BLaER1 (cell line): ENCODE measurements around the gene RNF41.
"Not testable (repeated sequence)": the region's sequence is repeated elsewhere in the genome, so short reads cannot be mapped to it uniquely, and the experiment has no call there.

Source experiments
- H3K27ac ChIP-seq: shearing (Covaris generic); formaldehyde crosslinking; 2 replicates; pipeline ENCODE4 v1.8.1; 2022
- H3K27me3 ChIP-seq: shearing (Covaris generic); formaldehyde crosslinking; 2 replicates; pipeline ENCODE4 v1.8.1; 2022
- H3K36me3 ChIP-seq: shearing (Covaris generic); formaldehyde crosslinking; 2 replicates; pipeline ENCODE4 v1.8.1; 2022
- H3K4me1 ChIP-seq: shearing (Covaris generic); formaldehyde crosslinking; 2 replicates; pipeline ENCODE4 v1.8.1; 2022
- H3K4me2 ChIP-seq: shearing (Covaris generic); formaldehyde crosslinking; 2 replicates; pipeline ENCODE4 v1.8.1; 2022
- H3K4me3 ChIP-seq: shearing (Covaris generic); formaldehyde crosslinking; 2 replicates; pipeline ENCODE4 v1.8.1; 2022
- H3K9ac ChIP-seq: shearing (Covaris generic); formaldehyde crosslinking; 2 replicates; pipeline ENCODE4 v1.8.1; 2022
- H3K9me3 ChIP-seq: shearing (Covaris generic); formaldehyde crosslinking; 2 replicates; pipeline ENCODE4 v1.8.1; 2022
- H4K20me1 ChIP-seq: shearing (Covaris generic); formaldehyde crosslinking; 2 replicates; pipeline ENCODE4 v1.8.1; 2022
- Cebpa-rat ChIP-seq: shearing (Covaris generic); IDR thresholded peaks from 2 replicates; pipeline ENCODE4 v1.8.1; 2022

The RNF41 gene

GRCh38 chr12:56161690-56162351 lies 59.9 kb downstream of the RNF41 start:
- no peak for TF ChIP-seq Cebpa-rat
- peaks cover 67% of the 10 kb centered on the region for H4K20me1 ChIP-seq
- H3K27me3 ChIP-seq = no peaks in the 10 kb centered on the region
- H3K27ac ChIP-seq = 0 out of 2 replicates have a peak overlapping the region, but pooled peaks have one; percentile 18
- no peaks in the 10 kb centered on the region for H3K9me3 ChIP-seq
- peak overlapping the region; percentile 98; the same call in 1 of the 2 replicates for H3K9ac ChIP-seq
- no peak overlapping the region for H3K4me3 ChIP-seq
- H3K4me1 ChIP-seq = peaks cover 32% of the 10 kb centered on the region
- peak overlapping the region; percentile 95 for H3K4me2 ChIP-seq
- peaks cover 77% of the 10 kb centered on the region for H3K36me3 ChIP-seq

DNA sequence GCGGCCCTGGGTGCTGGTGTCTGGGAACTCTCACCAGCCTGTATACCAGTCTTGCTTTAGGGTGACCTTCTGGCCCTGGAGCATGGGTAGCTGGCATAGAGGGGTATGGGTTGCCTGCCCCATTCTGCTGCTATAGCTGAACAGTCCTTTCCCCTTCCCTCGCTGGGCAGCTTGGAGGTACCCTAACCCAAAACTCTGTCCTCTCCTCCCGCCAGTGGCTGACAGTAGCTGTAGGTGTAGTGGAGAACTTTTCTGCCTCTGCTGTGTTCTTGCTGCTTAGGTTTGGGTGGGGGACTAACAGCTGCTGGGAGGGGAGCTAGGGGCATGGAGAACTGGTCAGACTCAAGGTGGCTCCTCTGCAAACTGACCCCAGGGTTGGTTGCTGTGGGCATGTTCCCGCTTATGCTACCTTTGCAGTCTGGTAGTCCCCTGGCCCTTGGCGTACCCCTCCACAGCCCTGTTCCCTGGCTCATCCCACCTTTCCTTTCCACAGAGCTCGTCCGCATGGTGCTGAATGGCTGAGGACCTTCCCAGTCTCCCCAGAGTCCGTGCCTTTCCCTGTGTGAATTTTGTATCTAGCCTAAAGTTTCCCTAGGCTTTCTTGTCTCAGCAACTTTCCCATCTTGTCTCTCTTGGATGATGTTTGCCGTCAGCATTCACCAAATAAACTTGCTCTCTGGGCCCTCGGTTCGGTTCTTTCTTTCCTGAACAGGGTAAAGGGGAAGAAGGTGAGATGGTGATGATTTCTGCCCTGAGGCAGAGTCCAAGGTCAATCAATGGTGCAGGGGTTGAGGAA lies 60.6 kb downstream of the RNF41 start:
- Histone ChIP-seq H3K9me3 (no peaks in the 10 kb centered on the region), H3K4me1 (peaks cover 39% of the 10 kb centered on the region), H3K9ac (peak overlapping the region; percentile 98), H4K20me1 (peaks cover 67% of the 10 kb centered on the region), H3K36me3 (peaks cover 70% of the 10 kb centered on the region), H3K4me2 (peak overlapping the region; percentile 95), H3K27ac (peak overlapping the region; percentile 93), H3K4me3 (peak overlapping the region; percentile 94), H3K27me3 (no peaks in the 10 kb centered on the region)
- no peak for TF ChIP-seq Cebpa-rat

GRCh38 chr12:56160193-56160763 lies 61.4 kb downstream of the RNF41 start:
- peaks cover 70% of the 10 kb centered on the region for H3K36me3 ChIP-seq
- H3K9ac ChIP-seq = peak overlapping the region; percentile 98
- H3K9me3 ChIP-seq = no peaks in the 10 kb centered on the region
- peak overlapping the region; percentile 94 for H3K4me3 ChIP-seq
- H3K4me1 ChIP-seq = peaks cover 47% of the 10 kb centered on the region
- no peaks in the 10 kb centered on the region for H3K27me3 ChIP-seq
- no peak for TF ChIP-seq Cebpa-rat
- peak overlapping the region; percentile 93 for H3K27ac ChIP-seq
- H4K20me1 ChIP-seq = peaks cover 64% of the 10 kb centered on the region
- peak overlapping the region; percentile 95 for H3K4me2 ChIP-seq

DNA sequence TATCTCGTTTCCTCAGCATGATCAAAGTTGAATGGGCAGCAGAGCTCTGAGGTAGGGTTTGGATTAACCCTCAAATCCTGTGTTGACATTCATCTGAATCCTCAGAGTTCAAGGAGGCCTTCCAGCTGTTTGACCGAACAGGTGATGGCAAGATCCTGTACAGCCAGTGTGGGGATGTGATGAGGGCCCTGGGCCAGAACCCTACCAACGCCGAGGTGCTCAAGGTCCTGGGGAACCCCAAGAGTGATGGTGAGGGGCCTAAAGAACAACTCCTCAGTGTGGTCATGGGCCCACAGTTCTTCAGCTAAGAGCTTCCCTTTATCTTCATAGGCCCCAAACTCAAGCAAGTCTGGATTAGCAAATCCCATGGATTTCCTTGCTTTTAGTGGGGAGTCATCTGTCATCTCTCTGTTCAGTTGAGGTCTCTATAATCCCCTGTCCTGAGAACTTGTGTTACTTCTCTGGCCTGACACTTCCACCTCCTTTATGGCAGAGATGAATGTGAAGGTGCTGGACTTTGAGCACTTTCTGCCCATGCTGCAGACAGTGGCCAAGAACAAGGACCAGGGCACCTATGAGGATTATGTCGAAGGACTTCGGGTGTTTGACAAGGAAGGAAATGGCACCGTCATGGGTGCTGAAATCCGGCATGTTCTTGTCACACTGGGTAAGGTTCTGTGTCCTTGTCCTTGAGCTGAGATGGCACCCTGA lies 62.1 kb downstream of the RNF41 start:
- Histone ChIP-seq H4K20me1 (peaks cover 58% of the 10 kb centered on the region), H3K9ac (peak overlapping the region; percentile 98), H3K4me3 (peak overlapping the region; percentile 94), H3K27ac (peak overlapping the region; percentile 93), H3K9me3 (no peaks in the 10 kb centered on the region), H3K27me3 (no peaks in the 10 kb centered on the region), H3K4me2 (peak overlapping the region; percentile 95), H3K36me3 (peaks cover 70% of the 10 kb centered on the region), H3K4me1 (peaks cover 52% of the 10 kb centered on the region)
- no peak for TF ChIP-seq Cebpa-rat

DNA sequence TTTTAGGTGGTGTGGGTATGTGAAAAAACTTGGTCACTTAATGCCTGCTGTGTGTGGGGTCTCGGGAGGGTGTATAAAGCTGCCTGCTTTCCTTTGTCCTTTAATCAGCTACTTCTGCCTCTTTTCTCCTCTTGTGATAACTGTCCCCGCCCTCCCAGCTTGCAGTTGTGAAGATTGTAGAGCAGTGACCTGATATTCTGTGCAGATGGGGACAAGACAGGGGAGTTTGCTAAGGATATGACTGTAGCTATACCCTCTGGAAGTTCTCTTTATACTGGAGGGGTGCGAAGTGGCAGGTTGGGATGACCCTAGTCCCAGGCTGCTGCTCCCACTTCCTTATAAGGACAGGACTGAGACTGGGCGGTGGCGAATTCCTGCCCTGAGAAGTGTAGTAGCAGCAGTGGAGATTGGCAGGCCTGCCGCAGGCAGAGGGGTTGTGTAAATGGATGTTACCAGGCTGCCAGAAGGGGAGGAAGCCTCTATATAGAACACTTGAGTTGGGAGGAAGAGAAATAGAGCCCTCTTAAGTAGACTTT lies 62.7 kb downstream of the RNF41 start:
- Histone ChIP-seq H3K36me3 (peaks cover 70% of the 10 kb centered on the region), H4K20me1 (peaks cover 53% of the 10 kb centered on the region), H3K27me3 (no peaks in the 10 kb centered on the region), H3K4me3 (peak overlapping the region; percentile 94), H3K9me3 (no peaks in the 10 kb centered on the region), H3K4me2 (peak overlapping the region; percentile 95), H3K4me1 (peaks cover 58% of the 10 kb centered on the region), H3K27ac (peak overlapping the region; percentile 93), H3K9ac (peak overlapping the region; percentile 98)
- no peak for TF ChIP-seq Cebpa-rat

DNA sequence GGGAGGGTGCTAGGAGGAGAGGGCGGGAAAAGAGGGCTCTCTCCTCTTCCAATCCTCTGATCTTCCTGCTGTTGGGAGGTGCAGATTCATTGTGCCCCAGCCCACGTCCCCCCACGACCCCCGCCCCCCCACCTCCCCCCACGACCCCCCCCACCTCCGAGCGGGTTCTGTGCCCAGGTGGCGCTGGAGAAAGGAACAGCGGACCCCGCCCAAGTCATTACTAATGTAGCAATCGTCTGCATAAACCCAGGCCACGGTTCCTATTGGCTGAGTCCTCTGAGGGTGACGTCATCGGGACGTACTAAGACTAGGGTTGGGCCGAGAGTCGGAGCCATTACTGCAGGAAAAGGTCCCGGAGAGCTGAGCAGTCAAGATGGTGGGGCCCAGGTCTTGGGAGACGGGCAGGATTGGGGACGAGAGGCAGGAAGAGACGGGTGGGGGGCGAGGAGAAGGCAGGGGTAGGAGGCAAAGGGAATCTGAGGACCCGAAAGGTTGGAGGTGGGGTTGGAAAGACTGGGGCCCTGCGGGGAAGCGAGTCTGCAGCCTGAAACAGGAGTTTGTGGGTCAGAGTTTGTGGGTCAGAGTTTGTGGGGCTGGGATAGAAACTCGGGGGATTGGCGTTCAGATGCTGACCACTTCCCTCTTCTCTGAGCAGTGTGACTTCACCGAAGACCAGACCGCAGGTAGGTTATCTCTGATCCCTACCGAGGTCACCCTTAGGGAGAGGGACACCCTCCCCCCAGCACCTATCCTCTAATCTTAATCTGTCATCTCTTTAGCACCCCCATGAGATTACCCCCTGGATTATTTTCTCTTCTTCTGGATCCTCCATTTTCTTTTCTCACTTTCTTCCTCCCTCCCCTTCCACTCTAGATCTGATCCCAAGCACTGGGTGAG lies 63.4 kb downstream of the RNF41 start, which contains the start of gene MYL6:
TSS of gene MYL6 (plus strand) at position 331 of the 897 bp plus-strand sequence. CDS start at position 374, 43 bp downstream.
- Histone ChIP-seq H3K9ac (peak within 1 kb of the TSS; percentile 98), H3K27me3 (no peaks in the 10 kb centered on the region), H3K9me3 (no peaks in the 10 kb centered on the region), H3K4me1 (peaks cover 65% of the 10 kb centered on the region), H3K36me3 (peaks cover 63% of the 10 kb centered on the region), H3K27ac (peak within 1 kb of the TSS; percentile 94), H4K20me1 (peaks cover 46% of the 10 kb centered on the region), H3K4me2 (peak within 1 kb of the TSS; percentile 95), H3K4me3 (peak within 1 kb of the TSS; percentile 94)
- TF ChIP-seq Cebpa-rat = 0 out of 2 replicates have a peak, but pooled peaks have one; percentile 16

DNA sequence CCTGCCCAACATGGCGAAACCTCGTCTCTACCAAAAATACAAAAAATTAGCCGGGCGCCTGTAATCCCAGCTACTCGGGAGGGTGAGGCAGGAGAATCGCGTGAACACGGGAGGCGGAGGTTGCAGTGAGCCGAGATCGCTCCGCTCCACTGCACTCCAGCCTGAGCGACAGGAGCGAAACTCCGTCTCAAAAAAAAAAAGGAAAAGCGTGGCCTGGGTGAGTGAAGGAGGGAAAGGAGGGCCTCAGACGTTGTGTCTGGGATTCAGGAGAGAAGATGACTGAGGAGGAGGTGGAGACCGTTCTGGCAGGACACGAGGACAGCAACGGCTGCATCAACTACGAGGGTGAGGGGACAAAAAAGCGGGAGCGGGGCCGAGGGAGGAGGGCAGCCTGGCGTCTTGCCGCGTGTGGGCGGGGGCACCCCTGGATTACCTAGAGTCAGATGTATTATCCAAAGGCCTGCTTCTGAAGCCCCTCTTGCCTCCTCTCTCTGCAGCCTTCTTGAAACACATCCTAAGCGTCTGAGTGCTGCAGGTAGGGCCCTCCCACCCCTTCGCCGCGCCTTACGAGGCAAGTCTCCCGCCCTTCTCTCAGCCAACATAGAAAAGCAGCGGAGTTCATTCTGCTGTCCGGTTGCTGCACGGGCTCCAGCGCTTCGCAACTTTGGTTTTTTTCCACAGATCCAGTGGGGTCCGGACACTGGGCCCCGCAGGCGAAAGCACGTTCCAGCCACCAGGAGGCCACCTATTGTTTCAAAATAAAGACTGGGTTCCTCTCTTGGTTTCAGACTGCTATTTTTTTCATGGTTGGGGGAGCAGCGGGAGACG lies 64.3 kb downstream of the RNF41 start:
- H3K4me3 ChIP-seq = peak overlapping the region; percentile 94
- no peaks in the 10 kb centered on the region for H3K9me3 ChIP-seq
- peaks cover 40% of the 10 kb centered on the region for H4K20me1 ChIP-seq
- H3K27me3 ChIP-seq = no peaks in the 10 kb centered on the region
- TF ChIP-seq Cebpa-rat = no peak
- H3K36me3 ChIP-seq = peaks cover 55% of the 10 kb centered on the region
- peak overlapping the region; percentile 94 for H3K27ac ChIP-seq
- peak overlapping the region; percentile 90 for H3K9ac ChIP-seq
- peak overlapping the region; percentile 92 for H3K4me2 ChIP-seq
- H3K4me1 ChIP-seq = peaks cover 71% of the 10 kb centered on the region

DNA sequence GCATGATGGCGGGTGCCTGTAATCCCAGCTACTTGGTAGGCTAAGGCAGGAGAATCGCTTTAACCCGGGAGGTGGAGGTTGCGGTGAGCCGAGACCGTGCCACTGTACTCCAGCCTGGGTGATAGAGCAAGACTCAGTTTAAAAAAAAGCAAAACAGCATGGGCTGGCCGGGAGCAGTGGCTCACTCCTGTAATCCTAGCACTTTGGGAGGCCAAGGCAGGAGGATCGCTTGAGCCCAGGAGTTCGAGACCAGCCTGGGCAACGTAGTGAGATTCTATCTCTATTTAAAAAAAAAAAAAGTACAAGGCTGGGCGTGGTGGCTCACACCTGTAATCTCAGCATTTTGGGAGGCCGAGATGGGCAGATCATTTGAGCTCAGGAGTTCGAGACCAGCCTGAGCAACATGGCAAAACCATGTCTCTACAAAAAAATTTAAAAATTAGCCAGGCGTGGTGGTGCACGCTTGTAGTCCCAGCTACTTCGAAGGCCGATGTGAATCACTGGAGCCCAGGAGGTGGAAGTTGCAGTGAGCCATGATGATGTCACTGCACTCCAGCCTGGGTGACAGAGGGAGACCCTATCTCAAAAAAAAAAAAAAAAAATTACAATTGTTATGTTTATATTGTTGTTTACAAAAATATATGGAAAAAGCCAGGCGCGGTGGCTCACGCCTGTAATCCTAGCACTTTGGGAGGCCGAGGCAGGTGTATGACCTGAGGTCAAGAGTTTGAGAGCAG lies 65.1 kb downstream of the RNF41 start:
- Histone ChIP-seq H3K4me2 (peak overlapping the region; percentile 92), H3K9ac (peak overlapping the region; percentile 90), H3K4me1 (peaks cover 70% of the 10 kb centered on the region), H3K4me3 (peak overlapping the region; percentile 94), H3K36me3 (peaks cover 47% of the 10 kb centered on the region), H4K20me1 (peaks cover 32% of the 10 kb centered on the region), H3K27ac (peak overlapping the region; percentile 94)
- not testable (repeated sequence) for H3K27me3 ChIP-seq, H3K9me3 ChIP-seq
